NOMO-1 (cell line): ENCODE measurements around the gene LCN15.
"Not testable (repeated sequence)": the region's sequence is repeated elsewhere in the genome, so short reads cannot be mapped to it uniquely, and the experiment has no call there.

Experiments used
- DNase-seq, 2 experiments: peaks; one replicate each; lab custom pipeline; 2025; ENCODE audit not compliant: unreplicated experiment in 2 of 2; lab: John Stamatoyannopoulos, UW

LCN15 gene

GRCh38 chr9:136723362-136723976, 40.8 kb downstream of the LCN15 start:
- DNase-seq: no peak

GRCh38 chr9:136722969-136723356, 41.4 kb downstream of the LCN15 start:
- no peak for DNase-seq

- no peak for DNase-seq
These were observed 42.0 kb downstream of the LCN15 start for GRCh38 chr9:136722093-136722968.

GRCh38 chr9:136721339-136722092, 42.8 kb downstream of the LCN15 start:
- DNase-seq: no peak

GRCh38 chr9:136720898-136721338, 43.4 kb downstream of the LCN15 start:
- no peak for DNase-seq

GRCh38 chr9:136720251-136720897, 43.9 kb downstream of the LCN15 start:
- DNase-seq: no peak

- no peak for DNase-seq
These were observed 45.0 kb downstream of the LCN15 start for GRCh38 chr9:136719195-136719880.

- no peak for DNase-seq
These were observed 45.7 kb downstream of the LCN15 start for GRCh38 chr9:136718345-136719194.

- no peak for DNase-seq
These were observed 46.9 kb downstream of the LCN15 start for GRCh38 chr9:136717399-136717798.

- no peak for DNase-seq
These were observed 49.4 kb downstream of the LCN15 start for GRCh38 chr9:136714893-136715274.

- no peak for DNase-seq
These were observed 50.0 kb downstream of the LCN15 start for GRCh38 chr9:136714096-136714892.

GRCh38 chr9:136713550-136713949, 50.8 kb downstream of the LCN15 start:
- DNase-seq: no peak

- no peak for DNase-seq
These were observed 51.4 kb downstream of the LCN15 start for GRCh38 chr9:136712690-136713544.

GRCh38 chr9:136711751-136712689, 52.3 kb downstream of the LCN15 start, which contains the start of gene DIPK1B:
Gene DIPK1B, plus strand, starts transcription at chr9:136712572. Its CDS starts 94 bp downstream, at chr9:136712666.
- DNase-seq: no peak

GRCh38 chr9:136711219-136711648, 53.1 kb downstream of the LCN15 start:
- not testable (repeated sequence) for DNase-seq

- DNase-seq: no peak
These were observed 53.8 kb downstream of the LCN15 start for GRCh38 chr9:136710543-136710942.
